ENCODE data around the gene TNPO3.

The TNPO3 gene

DNA sequence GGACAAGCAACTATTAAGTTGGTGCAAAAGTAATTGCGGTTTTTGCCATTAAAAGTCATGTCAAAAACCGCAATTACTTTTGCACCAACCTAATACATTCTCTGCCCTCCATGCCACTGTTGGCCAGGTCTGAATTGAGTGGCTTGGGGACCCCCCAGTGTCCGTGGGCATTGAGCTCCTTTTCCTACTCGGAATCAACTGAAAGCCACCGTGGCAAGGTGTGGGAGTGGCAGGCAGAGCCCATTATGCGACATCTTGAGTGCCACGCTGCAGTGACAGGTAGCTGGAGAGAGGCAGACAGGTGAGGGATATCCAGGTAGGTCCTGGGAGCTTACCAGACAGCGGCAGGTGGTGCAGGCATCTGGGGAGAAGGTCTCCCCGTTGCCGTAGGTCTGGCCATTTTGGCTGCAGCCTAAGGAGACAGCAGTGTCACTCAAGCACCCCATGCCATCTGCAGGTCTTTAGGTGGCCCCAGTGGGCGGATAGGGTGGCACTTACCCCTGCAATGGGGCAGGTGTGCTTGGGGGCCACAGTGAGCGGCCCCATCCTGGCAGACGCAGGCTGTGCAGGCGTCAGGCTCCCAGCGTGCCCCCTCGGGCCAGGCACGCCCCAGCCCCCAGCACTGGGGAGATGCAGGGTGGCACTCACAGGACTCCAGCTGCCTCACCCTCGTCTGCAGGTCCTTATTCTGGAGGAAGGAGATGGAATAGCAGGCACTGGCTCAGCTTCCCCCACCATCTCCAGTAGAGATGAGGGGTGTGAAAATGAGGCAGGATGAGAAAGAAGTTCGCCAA is 147.9 kb downstream of the TNPO3 start:
- H3K4me1 ChIP-seq (ENCODE audit: control insufficient read depth, insufficient read depth, low read length) = peaks cover 19% of the 10 kb centered on the region
- H3K4me3 ChIP-seq (ENCODE audit: low read length) = no peak overlapping the region
- H3K36me3 ChIP-seq (ENCODE audit: control insufficient read depth, insufficient read depth, low read length, severe bottlenecking) = no peaks in the 10 kb centered on the region
- no peak overlapping the region for H3K9ac ChIP-seq (ENCODE audit: low read length)
- no peak for DNase-seq (ENCODE audit: low read depth)
- peaks cover 55% of the 10 kb centered on the region for H3K27me3 ChIP-seq (replicated peaks; ENCODE audit: control insufficient read depth, insufficient read depth, low read length)
- H3K9me3 ChIP-seq (ENCODE audit: control insufficient read depth, low read length) = no peaks in the 10 kb centered on the region

GRCh38 chr7:128906001-128906765 is 148.7 kb downstream of the TNPO3 start:
- Histone ChIP-seq H3K36me3 (ENCODE audit: control insufficient read depth, insufficient read depth, low read length, severe bottlenecking) (no peaks in the 10 kb centered on the region), H3K9ac (ENCODE audit: low read length) (no peak overlapping the region), H3K4me1 (ENCODE audit: control insufficient read depth, insufficient read depth, low read length) (peaks cover 19% of the 10 kb centered on the region), H3K27me3 (replicated peaks; ENCODE audit: control insufficient read depth, insufficient read depth, low read length) (peaks cover 48% of the 10 kb centered on the region), H3K9me3 (ENCODE audit: control insufficient read depth, low read length) (no peaks in the 10 kb centered on the region), H3K4me3 (ENCODE audit: low read length) (no peak overlapping the region)
- no peak for DNase-seq (ENCODE audit: low read depth)

DNA sequence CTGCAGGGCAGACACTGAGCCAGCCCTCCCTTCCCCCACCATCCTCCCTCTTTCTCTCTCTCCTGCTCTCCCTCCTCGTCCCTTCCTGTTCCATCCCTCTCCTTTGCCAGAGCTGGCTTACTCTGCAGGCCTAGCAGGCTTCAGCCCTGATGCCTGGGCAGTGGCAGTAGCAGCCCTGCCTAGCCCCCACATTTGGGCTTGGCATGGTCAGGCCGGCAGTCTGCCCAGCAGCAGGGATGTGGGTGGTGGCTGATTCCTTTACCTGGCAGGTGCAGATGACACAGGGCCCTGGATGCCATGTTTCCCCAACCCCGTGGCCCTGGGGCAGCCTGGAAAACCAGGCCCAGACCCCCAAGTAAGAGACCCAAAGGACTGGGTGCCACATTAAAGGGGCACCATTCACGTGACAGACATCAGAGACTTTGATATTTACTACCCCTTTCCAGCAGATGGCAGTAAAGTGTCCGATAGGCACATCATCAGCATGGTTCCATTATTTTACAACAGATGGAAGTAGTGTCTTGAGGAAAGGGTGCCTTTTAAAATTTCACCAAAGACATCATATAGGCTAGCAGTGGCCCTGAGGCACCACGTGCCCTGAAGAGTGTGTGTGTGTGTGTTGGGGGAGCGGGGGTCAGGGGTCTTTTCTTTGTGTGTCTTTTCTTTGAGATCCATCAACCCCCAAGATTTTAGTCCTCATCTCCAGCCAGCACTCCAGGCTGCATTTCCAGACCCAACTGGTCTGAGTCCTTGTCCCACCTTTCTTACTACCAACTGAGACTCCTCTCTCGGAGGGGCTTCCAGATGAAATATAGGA is 150.3 kb downstream of the TNPO3 start:
- no peak overlapping the region for H3K9ac ChIP-seq (ENCODE audit: low read length)
- no peaks in the 10 kb centered on the region for H3K36me3 ChIP-seq (ENCODE audit: control insufficient read depth, insufficient read depth, low read length, severe bottlenecking)
- peaks cover 3% of the 10 kb centered on the region for H3K9me3 ChIP-seq (ENCODE audit: control insufficient read depth, low read length)
- H3K4me1 ChIP-seq (ENCODE audit: control insufficient read depth, insufficient read depth, low read length) = peaks cover 12% of the 10 kb centered on the region
- H3K4me3 ChIP-seq (ENCODE audit: low read length) = no peak overlapping the region
- peaks cover 35% of the 10 kb centered on the region for H3K27me3 ChIP-seq (replicated peaks; ENCODE audit: control insufficient read depth, insufficient read depth, low read length)
- DNase-seq (ENCODE audit: low read depth) = peak; percentile 74
